Measurements from ENCODE around the gene ZNF516. TPM values are rescaled to one million over a fixed set of nuclear protein-coding genes. Genes with fewer than 3 reads are reported as not detected.

ZNF516 gene
- total RNA-seq, 1 donor from 2014 or later = 1.2 TPM

DNA sequence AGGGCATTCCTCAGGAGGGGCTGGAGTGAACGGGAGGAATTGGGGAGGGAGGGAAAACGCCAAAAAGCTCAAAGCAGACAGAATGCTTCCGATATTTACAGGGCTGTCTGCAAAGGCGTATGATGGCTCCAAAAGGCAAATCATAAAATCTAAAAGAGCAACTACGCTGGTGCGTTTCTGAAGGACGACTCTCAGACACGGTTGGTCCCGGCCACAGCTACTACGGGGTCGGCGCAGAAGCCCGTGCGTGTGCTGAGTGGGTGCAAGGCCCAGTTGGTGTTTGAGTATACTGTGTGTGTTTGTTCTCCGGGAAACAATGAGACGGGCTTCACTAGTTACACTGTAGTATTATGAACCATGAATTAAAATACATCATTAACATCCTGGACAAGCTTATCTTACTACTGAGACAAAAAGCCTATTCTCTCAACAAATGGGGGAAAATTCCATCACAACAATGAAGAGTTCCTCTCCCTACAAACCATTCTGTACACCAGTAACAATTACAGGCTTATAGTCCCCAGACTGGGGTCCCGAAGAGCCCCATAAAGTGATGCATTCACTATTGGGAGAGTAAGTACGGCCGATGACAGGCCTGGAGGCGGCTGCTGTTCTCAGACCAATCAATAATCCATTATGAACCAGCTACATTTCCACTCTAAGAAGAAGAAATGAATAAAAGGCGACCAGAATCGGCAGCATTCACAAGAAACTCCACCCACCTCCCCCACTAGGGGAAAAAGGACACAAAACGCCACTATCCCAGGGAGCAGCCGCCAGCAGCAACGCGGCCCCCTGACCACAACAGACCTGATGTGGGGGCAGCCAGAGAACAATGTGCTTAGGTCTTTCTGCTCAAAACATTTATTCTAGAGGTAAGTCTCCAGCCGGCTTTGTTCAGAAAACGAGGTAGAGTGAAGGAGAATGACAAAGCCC lies 43.4 kb downstream of the ZNF516 start:
- H3K4me1 Mint-ChIP-seq (ENCODE audit: low read depth) = peaks cover 15% of the 10 kb centered on the region
- H3K4me3 Mint-ChIP-seq (ENCODE audit: low read depth) = peak overlapping the region; percentile 63
- peak; percentile 2 for DNase-seq (ENCODE audit: low spot score)
- H3K27ac Mint-ChIP-seq = no peak overlapping the region
- intact Hi-C loops (cut with micrococcal nuclease) = loop anchor here (5.0 kb wide), 1 partner anchor 41 kb away; no protein-coding TSS in a partner anchor
- H3K9me3 Mint-ChIP-seq = no peaks in the 10 kb centered on the region
- no peaks in the 10 kb centered on the region for H3K36me3 Mint-ChIP-seq (ENCODE audit: low read depth)
- peaks cover 39% of the 10 kb centered on the region for H3K27me3 Mint-ChIP-seq (ENCODE audit: low read depth)

DNA sequence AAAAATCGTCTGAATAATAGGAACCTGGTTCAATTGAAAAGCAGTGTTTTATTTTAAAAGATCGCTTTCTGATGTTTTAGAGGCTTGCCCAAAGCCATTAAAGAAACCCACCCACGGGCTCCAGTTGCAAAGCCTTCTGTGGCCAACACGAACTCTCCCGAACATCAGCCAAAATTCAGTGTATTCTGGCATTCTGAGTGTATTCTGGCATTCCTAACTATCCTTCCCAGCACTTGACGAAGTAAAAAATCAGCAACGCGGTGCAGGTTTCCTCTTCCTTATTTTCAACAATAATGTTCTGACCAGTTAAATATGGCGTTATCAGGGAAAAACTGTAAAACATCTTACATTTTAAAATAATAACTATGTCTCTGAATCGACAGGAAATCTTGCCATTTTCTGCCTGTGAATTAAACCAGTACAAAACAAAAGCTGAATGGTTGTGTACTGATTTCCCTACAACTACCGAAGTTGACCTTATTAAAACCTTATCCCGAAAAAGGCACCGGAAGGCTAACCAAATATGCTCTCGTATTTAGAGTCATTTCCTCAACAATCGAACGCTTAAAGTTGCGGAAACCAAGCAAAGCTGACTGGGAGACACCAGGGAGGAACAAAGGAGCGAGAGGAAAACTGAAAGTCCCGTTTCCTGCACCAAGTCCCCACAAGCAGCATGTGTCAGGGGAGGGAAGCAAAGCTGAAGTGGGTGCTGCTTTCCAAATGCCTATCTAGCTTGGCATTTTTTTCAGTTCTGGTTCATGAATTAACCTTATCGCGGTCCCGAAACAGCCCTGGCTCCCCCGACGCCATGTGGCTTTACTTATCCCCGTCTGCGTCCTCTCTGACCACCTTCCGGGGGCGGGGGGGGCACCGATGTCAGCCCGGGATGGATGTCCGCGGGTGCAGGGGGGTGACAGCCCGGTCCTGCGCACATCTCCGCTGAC lies 44.3 kb downstream of the ZNF516 start:
- Mint-ChIP-seq H3K4me3 (ENCODE audit: low read depth) (peak overlapping the region; percentile 63), H3K9me3 (no peaks in the 10 kb centered on the region), H3K27me3 (ENCODE audit: low read depth) (peaks cover 39% of the 10 kb centered on the region), H3K36me3 (ENCODE audit: low read depth) (no peaks in the 10 kb centered on the region), H3K27ac (no peak overlapping the region), H3K4me1 (ENCODE audit: low read depth) (peaks cover 15% of the 10 kb centered on the region)
- DNase-seq (ENCODE audit: low spot score) = peak; percentile 7
- intact Hi-C loops (cut with micrococcal nuclease) = loop anchor here (5.0 kb wide), 1 partner anchor 42 kb away; no protein-coding TSS in a partner anchor

GRCh38 chr18:76449111-76449453 lies 46.0 kb downstream of the ZNF516 start:
- Mint-ChIP-seq H3K9me3 (no peaks in the 10 kb centered on the region), H3K4me1 (ENCODE audit: low read depth) (peaks cover 15% of the 10 kb centered on the region), H3K36me3 (ENCODE audit: low read depth) (no peaks in the 10 kb centered on the region), H3K4me3 (ENCODE audit: low read depth) (no peak overlapping the region), H3K27ac (no peak overlapping the region), H3K27me3 (ENCODE audit: low read depth) (peaks cover 34% of the 10 kb centered on the region)
- intact Hi-C loops (cut with micrococcal nuclease) = no loop called here
- DNase-seq (ENCODE audit: low spot score) = no peak

GRCh38 chr18:76448256-76449110 lies 46.6 kb downstream of the ZNF516 start:
- Mint-ChIP-seq H3K4me1 (ENCODE audit: low read depth) (peaks cover 15% of the 10 kb centered on the region), H3K36me3 (ENCODE audit: low read depth) (no peaks in the 10 kb centered on the region), H3K27ac (no peak overlapping the region), H3K27me3 (ENCODE audit: low read depth) (peaks cover 30% of the 10 kb centered on the region), H3K4me3 (ENCODE audit: low read depth) (no peak overlapping the region), H3K9me3 (no peaks in the 10 kb centered on the region)
- DNase-seq (ENCODE audit: low spot score) = no peak
- intact Hi-C loops (cut with micrococcal nuclease) = no loop called here

- Mint-ChIP-seq H3K36me3 (ENCODE audit: low read depth) (no peaks in the 10 kb centered on the region), H3K9me3 (no peaks in the 10 kb centered on the region), H3K4me1 (ENCODE audit: low read depth) (peaks cover 15% of the 10 kb centered on the region), H3K4me3 (ENCODE audit: low read depth) (no peak overlapping the region), H3K27ac (no peak overlapping the region), H3K27me3 (ENCODE audit: low read depth) (peaks cover 20% of the 10 kb centered on the region)
- intact Hi-C loops (cut with micrococcal nuclease) = no loop called here
- DNase-seq (ENCODE audit: low spot score) = no peak
Measured at GRCh38 chr18:76447258-76447890, 47.7 kb downstream of the ZNF516 start.

- intact Hi-C loops (cut with micrococcal nuclease) = no loop called here
- DNase-seq (ENCODE audit: low spot score) = no peak
- H3K36me3 Mint-ChIP-seq (ENCODE audit: low read depth) = no peaks in the 10 kb centered on the region
- H3K4me1 Mint-ChIP-seq (ENCODE audit: low read depth) = peaks cover 15% of the 10 kb centered on the region
- H3K27me3 Mint-ChIP-seq (ENCODE audit: low read depth) = peaks cover 12% of the 10 kb centered on the region
- no peaks in the 10 kb centered on the region for H3K9me3 Mint-ChIP-seq
- H3K27ac Mint-ChIP-seq = no peak overlapping the region
- H3K4me3 Mint-ChIP-seq (ENCODE audit: low read depth) = no peak overlapping the region
Measured at GRCh38 chr18:76446321-76447257, 48.5 kb downstream of the ZNF516 start.

DNA sequence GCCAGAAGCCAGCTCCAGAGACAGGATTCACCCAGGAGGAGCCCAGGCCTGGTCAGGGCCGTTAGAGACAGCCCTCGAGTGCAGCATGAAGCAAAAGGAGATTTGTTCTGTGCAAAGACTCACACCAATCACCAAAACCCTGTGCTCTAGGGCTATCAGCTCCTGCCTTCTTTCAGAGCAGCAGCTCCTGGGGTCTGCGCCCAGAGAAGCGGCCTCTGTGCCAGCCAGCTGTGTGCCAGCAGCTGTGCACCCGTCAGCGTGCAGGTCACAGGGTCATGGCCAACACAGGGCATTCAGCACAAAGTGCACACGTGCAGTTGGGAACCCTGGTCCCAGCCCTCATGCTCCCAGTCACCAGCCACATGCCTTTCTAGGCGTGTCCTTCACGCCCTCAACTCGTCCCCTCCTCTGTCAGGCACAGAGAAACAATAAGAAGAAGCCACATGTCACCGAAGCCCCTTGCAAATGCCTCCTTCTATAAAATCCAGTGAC lies 49.3 kb downstream of the ZNF516 start:
- Mint-ChIP-seq H3K27ac (no peak overlapping the region), H3K4me1 (ENCODE audit: low read depth) (peaks cover 7% of the 10 kb centered on the region), H3K4me3 (ENCODE audit: low read depth) (no peak overlapping the region), H3K36me3 (ENCODE audit: low read depth) (no peaks in the 10 kb centered on the region), H3K9me3 (no peaks in the 10 kb centered on the region), H3K27me3 (ENCODE audit: low read depth) (peaks cover 7% of the 10 kb centered on the region)
- DNase-seq (ENCODE audit: low spot score) = no peak
- intact Hi-C loops (cut with micrococcal nuclease) = no loop called here

DNA sequence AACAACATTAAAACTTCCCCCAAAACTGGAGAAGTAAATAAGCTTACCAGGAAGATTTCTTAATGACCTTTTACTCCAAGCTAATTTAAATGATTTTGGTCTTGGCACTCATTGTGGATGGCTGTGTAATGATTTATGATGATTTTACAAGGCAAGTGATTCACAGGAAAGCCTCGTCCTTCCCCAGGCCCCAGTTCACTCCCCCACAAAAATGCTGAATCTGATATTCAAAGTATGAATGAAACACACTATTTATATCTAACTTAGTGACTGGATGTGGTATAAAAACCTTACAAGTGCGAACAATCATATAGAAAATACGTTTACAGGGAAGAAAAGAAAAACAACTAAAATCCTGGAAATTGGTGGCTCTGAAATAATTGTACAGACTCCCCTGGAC lies 49.8 kb downstream of the ZNF516 start:
- DNase-seq (ENCODE audit: low spot score) = no peak
- H3K4me1 Mint-ChIP-seq (ENCODE audit: low read depth) = peaks cover 2% of the 10 kb centered on the region
- no peaks in the 10 kb centered on the region for H3K9me3 Mint-ChIP-seq

GRCh38 chr18:76444446-76445105 lies 50.5 kb downstream of the ZNF516 start:
- no peak overlapping the region for H3K4me3 Mint-ChIP-seq (ENCODE audit: low read depth)
- no peak for DNase-seq (ENCODE audit: low spot score)
- no peaks in the 10 kb centered on the region for H3K9me3 Mint-ChIP-seq
- no peaks in the 10 kb centered on the region for H3K27me3 Mint-ChIP-seq (ENCODE audit: low read depth)
- H3K36me3 Mint-ChIP-seq (ENCODE audit: low read depth) = no peaks in the 10 kb centered on the region
- H3K27ac Mint-ChIP-seq = no peak overlapping the region
- H3K4me1 Mint-ChIP-seq (ENCODE audit: low read depth) = no peaks in the 10 kb centered on the region
- intact Hi-C loops (cut with micrococcal nuclease) = no loop called here

More for the DNA sequence above, 49.8 kb downstream of the ZNF516 start:
- no peak overlapping the region for H3K27ac Mint-ChIP-seq
- peaks cover 3% of the 10 kb centered on the region for H3K27me3 Mint-ChIP-seq (ENCODE audit: low read depth)
- intact Hi-C loops (cut with micrococcal nuclease) = no loop called here
- H3K4me3 Mint-ChIP-seq (ENCODE audit: low read depth) = no peak overlapping the region
- H3K36me3 Mint-ChIP-seq (ENCODE audit: low read depth) = no peaks in the 10 kb centered on the region

- intact Hi-C loops (cut with micrococcal nuclease) = no loop called here
- no peak for DNase-seq (ENCODE audit: low spot score)
- no peaks in the 10 kb centered on the region for H3K4me1 Mint-ChIP-seq (ENCODE audit: low read depth)
Measured at GRCh38 chr18:76443519-76444445, 51.3 kb downstream of the ZNF516 start.

More at GRCh38 chr18:76443519-76444445, 51.3 kb downstream of the ZNF516 start:
- H3K4me3 Mint-ChIP-seq (ENCODE audit: low read depth) = no peak overlapping the region
- no peak overlapping the region for H3K27ac Mint-ChIP-seq
- no peaks in the 10 kb centered on the region for H3K27me3 Mint-ChIP-seq (ENCODE audit: low read depth)
- no peaks in the 10 kb centered on the region for H3K36me3 Mint-ChIP-seq (ENCODE audit: low read depth)
- no peaks in the 10 kb centered on the region for H3K9me3 Mint-ChIP-seq

Data from activated T-helper 2 cell treated with anti-CD3 and anti-CD28 coated beads, Interferon-gamma antibody, Interleukin-2, Interleukin-4, amounts not matched to agents 10 μg/mL and 5 μg/mL and 100 μg/mL, durations not matched to agents 14 hours and 24 hours and 36 hours (primary cell).